Measurements from ENCODE around the gene RADIL.

RADIL gene

GRCh38 chr7:4791738-4792536 lies 91.6 kb downstream of the RADIL start:
- DNase-seq: peak; percentile 9

GRCh38 chr7:4791101-4791737 lies 92.3 kb downstream of the RADIL start:
- no peak for DNase-seq

GRCh38 chr7:4790516-4790991 lies 93.0 kb downstream of the RADIL start:
- DNase-seq: no peak

DNA sequence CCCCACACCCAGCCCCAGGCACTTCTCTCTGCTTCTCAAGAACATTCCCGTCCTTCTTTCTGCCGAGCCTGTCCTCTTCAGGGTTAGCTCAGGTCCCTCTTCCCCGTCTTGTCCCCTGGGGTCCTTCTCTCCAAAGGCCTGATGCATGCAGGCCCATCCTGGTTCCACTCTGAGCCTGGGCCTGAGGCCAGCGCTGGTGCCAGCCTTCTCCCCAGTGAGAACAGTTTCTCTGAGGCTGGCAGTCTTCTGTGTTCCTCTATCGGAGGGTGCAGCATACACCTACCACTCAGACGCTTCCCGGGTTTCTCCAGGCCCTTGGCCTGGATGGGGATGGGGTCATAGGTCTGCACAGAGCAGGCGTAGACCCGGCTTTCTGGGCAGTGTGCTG lies 93.4 kb downstream of the RADIL start:
- DNase-seq: no peak

GRCh38 chr7:4789194-4790077 lies 94.1 kb downstream of the RADIL start:
- no peak for DNase-seq

DNA sequence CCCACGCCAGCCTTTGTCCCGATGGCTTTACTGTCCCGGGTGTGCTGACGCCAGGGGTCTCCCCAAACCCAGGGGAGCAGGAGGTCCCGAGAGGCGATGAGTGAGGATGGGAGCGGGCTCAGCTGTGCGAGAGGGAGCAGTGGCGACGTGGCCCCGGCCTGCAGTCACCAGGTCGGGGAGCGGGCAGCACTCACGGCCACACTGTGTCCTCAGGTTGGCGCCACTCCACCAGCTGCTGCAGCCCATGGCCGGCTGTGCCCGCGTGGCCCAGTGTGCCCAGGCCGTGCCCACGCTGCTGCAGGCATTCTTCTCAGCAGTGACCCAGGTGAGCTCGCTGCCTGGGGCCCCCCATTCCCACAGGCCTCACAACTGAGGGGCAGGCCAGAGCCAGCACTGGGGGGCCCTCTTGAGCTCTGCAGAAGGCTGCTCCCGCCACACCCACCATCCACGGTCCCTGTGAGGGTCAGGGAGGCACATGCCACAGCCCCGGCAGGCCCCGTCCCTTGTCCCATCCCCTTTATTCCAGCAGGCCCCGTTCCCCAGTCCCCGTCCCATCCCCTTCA lies 94.8 kb downstream of the RADIL start:
- no peak for DNase-seq

- no peak for DNase-seq
Measured at GRCh38 chr7:4787947-4788626, 95.4 kb downstream of the RADIL start.

DNA sequence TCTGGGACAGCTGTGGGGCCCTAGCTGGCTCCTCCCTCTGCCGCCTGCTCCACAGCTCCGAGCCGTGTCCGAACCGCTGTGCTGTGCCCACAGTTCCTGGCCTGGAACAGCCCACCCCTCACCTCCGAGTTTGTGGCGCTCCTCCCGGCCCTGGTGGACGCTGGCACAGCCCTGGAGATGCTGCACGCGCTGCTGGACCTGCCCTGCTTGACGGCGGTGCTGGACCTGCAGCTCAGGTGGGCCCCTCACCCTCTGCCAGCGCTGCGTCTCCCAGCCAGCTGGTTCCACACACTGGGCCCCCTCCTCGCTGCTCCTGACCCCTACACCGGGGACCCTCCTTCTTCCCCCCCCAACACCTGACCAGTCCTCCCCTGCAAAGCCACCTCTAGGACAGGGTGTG lies 96.0 kb downstream of the RADIL start:
- no peak for DNase-seq

GRCh38 chr7:4786015-4786414 lies 97.5 kb downstream of the RADIL start:
- DNase-seq: no peak

DNA sequence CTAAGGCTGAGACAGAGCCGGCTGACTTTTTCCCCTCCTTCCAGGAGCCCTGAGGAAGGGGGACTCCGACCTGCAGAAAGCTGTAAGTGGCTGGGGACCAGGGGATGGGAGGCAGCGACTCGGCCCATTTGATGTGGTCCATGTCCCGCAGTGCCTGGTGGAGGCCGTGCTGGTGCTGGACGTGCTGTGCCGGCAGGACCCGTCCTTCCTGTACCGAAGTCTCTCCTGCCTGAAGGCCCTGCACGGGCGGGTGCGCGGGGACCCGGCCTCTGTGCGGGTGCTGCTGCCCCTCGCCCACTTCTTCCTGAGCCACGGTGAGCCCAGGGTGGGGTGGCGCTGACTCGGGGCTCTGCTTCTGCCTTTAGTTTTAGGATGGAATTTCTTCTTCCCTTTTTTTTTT lies 98.1 kb downstream of the RADIL start:
- DNase-seq: no peak

GRCh38 chr7:4784799-4785198 lies 98.7 kb downstream of the RADIL start:
- DNase-seq: no peak

GRCh38 chr7:4783762-4784351 lies 99.7 kb downstream of the RADIL start:
- DNase-seq: no peak

DNA sequence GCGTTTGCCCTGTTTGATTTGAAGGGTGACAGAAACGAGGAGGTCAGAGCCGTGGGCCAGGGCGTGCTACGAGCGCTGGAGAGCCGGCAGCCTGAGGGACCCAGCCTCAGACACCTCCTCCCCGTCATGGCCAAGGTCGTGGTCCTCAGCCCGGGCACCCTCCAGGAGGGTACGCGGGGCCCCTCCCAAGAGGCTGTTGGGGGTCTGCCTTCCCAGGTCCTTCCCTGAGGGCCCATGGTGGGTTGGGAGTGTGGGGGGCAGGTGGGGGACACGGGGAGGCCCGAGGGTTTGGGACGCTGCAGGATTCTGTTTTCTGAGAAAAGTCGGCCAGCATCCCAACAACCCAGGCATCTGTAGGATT lies 100.2 kb downstream of the RADIL start:
- DNase-seq: no peak

GRCh38 chr7:4782333-4783291 lies 100.9 kb downstream of the RADIL start:
- DNase-seq: no peak

GRCh38 chr7:4781366-4782069 lies 102.0 kb downstream of the RADIL start:
- DNase-seq: no peak

DNA sequence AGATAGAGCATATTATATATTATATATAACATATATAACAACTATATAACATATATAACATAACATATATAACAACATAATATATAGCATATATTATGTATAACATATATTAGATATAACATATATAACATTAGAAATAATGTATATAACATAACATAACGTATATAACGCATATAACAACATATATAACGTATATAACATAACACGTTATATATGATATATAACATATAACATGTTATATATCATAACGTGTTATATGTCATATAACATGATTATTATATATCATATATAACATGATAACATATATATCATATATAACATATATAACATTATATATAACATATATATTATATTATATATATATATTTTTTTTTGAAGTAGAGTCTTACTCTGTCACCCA lies 104.4 kb downstream of the RADIL start:
- DNase-seq: no peak

- no peak for DNase-seq
Measured at GRCh38 chr7:4775848-4776623, 107.5 kb downstream of the RADIL start.

DNA sequence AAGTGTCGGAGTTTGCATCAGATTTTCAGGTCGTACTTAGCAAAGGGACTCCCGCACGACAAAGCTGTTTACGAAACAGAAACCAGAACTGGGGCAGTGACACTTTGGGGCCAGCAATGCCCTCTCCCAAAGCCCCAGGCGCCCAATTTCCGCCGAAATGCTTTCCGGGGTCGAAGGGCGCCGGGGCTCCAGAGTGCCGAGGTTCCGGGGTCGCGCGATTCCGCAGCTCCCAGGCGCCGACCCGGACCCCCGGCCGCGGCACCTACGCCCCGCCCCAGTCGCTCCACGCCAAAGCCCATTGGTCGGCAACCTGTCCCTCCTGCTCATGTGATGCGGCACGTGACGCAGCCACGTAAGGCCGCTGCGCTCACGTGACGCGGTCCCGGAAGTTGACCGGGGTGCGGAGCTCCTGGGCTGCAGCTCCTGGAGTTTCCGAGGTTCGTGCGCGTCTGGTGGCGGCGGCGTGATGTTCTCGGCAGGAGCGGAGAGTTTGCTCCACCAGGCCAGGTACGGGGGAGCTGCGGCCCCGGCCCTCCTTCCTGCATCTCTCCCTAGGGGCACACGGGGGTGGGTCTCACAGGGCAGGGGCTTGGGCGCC lies 108.2 kb downstream of the RADIL start, which contains the start of gene AP5Z1:
Gene AP5Z1 (plus strand): TSS at position 374 of the 598 bp plus-strand sequence. CDS start 93 bp downstream, at position 467.
- peak; percentile 96 for DNase-seq

Measured in NCI-H345 (cell line).